K562 (cell line): ENCODE measurements around the gene PRH1. TPM values are rescaled to one million over a fixed set of nuclear protein-coding genes. Genes with fewer than 3 reads are reported as not detected.

Experiments used
- ATAC-seq: fragments of 200-7000 bp; cut with Tn5 transposase; 3 replicates; pipeline ENCODE4 v1.9.1; 2020; ENCODE audit warnings: moderate library complexity
- BruUV-seq: library from RNA; stranded (reverse); fragments of 400-500 nt; replicated peaks from 2 replicates; lab custom pipeline; 2021; lab: Mats Ljungman, UMichigan
- CTCF ChIA-PET: fragments of 300-600 bp; formaldehyde crosslinking; extraction: SDS; loops from one replicate; lab custom pipeline; 2021; ENCODE audit warnings: low intra/inter-chr PET ratio; lab: Yijun Ruan, JAX
- POLR2A ChIA-PET: fragments of 300-600, 350-650 bp; sonication (Branson Sonifier 250); formaldehyde crosslinking; extraction: SDS; loops from one replicate; lab custom pipeline; 2021; ENCODE audit warnings: antibody characterized with exemption, inconsistent platforms; lab: Yijun Ruan, JAX
- DNase-seq, 4 experiments: peaks; one replicate each; pipeline versions ENCODE4 v3.0.0 to v3.0.0-alpha.2; 2011 to 2018; ENCODE audit warnings: low spot score in 3 of 4, mixed read lengths in 3 of 4; ENCODE audit errors: extremely low read depth in 1 of 4
- FAIRE-seq: peaks from 2 replicates; lab custom pipeline; 2011; peaks lifted over from hg19 to GRCh38; lab: Jason Lieb, UNC
- H2AFZ ChIP-seq: 2 replicates; pipeline ENCODE4 v1.6.0; 2011; ENCODE audit warnings: low read depth, low read length, control low read depth, inconsistent platforms
- H3K27ac ChIP-seq: fragments of 200-600 bp; 3 replicates; pipeline ENCODE4 v1.8.0; 2011; ENCODE audit warnings: low read depth, mild to moderate bottlenecking, control low read depth, inconsistent platforms, low read length, moderate library complexity, mixed read lengths; ENCODE audit errors: extremely low read depth
- H3K27me3 ChIP-seq, 2 experiments: fragments of 300-600 bp in 1 of 2; 2 replicates in 1 of 2; 3 replicates in 1 of 2; pipeline versions ENCODE4 v1.6.0 to v1.8.0; 2011; ENCODE audit warnings: inconsistent platforms in 2 of 2, low read length in 2 of 2, mild to moderate bottlenecking in 1 of 2, mixed read lengths in 1 of 2, moderate library complexity in 1 of 2; ENCODE audit not compliant: control insufficient read depth in 2 of 2, insufficient read depth in 2 of 2
- H3K36me3 ChIP-seq: fragments of 300-600 bp; 3 replicates; pipeline ENCODE4 v1.8.0; 2011; ENCODE audit warnings: mild to moderate bottlenecking, low read length, inconsistent platforms; ENCODE audit not compliant: control insufficient read depth, insufficient read depth
- H3K4me1 ChIP-seq, 2 experiments: fragments of 200-600 bp in 1 of 2; replicated peaks in 1 of 2; 2 replicates in 1 of 2; 3 replicates in 1 of 2; pipeline versions ENCODE4 v1.5.1 to v1.8.0; 2011; ENCODE audit warnings: inconsistent platforms in 2 of 2, low read length in 2 of 2, mild to moderate bottlenecking in 1 of 2, mixed read lengths in 1 of 2, moderate library complexity in 1 of 2; ENCODE audit not compliant: control insufficient read depth in 2 of 2, insufficient read depth in 2 of 2
- H3K4me2 ChIP-seq: 2 replicates; pipeline ENCODE4 v1.6.1; 2011; ENCODE audit warnings: low read length, control low read depth, inconsistent platforms, mixed read lengths; ENCODE audit not compliant: insufficient read depth
- H3K4me3 ChIP-seq: fragments of 200-600 bp; sonication (generic), shearing (Covaris generic); 2 replicates; pipeline ENCODE4 v1.5.1; 2016; ENCODE audit warnings: control low read depth, inconsistent platforms
- H3K79me2 ChIP-seq: fragments of 200-600 bp; 3 replicates; pipeline ENCODE4 v1.8.0; 2011; ENCODE audit warnings: low read length, inconsistent platforms; ENCODE audit not compliant: control insufficient read depth, insufficient read depth
- H3K9ac ChIP-seq, 2 experiments: 2 replicates each; pipeline versions ENCODE4 v1.6.0 to v1.6.1; 2011; ENCODE audit warnings: low read depth in 2 of 2, low read length in 2 of 2, control low read depth in 1 of 2, inconsistent platforms in 1 of 2, mild to moderate bottlenecking in 1 of 2, mixed read lengths in 1 of 2; ENCODE audit not compliant: insufficient read depth in 1 of 2
- H3K9me1 ChIP-seq: one replicate; pipeline ENCODE4 v1.6.0; 2011; ENCODE audit warnings: inconsistent platforms, mild to moderate bottlenecking, low read length, moderate library complexity; ENCODE audit not compliant: control insufficient read depth, insufficient read depth
- H3K9me3 ChIP-seq: replicated peaks from 2 replicates; pipeline ENCODE4 v1.5.1; 2011; ENCODE audit warnings: low read depth, low read length, inconsistent platforms; ENCODE audit not compliant: control insufficient read depth, insufficient read depth
- H4K20me1 ChIP-seq: replicated peaks from 2 replicates; pipeline ENCODE4 v1.6.1; 2011; ENCODE audit warnings: low read length, inconsistent platforms, mixed read lengths; ENCODE audit not compliant: control insufficient read depth, insufficient read depth
- ATF3 ChIP-seq, 2 experiments: fragments of 450-650 bp in 1 of 2; sonication (generic) in 1 of 2; formaldehyde crosslinking in 1 of 2; IDR thresholded peaks in 1 of 2; conservative IDR thresholded peaks in 1 of 2; 2 replicates each; pipeline versions ENCODE4 v1.6.1 to v1.8.1; 2016 to 2023; ENCODE audit warnings: mild to moderate bottlenecking in 2 of 2, moderate library complexity in 2 of 2, inconsistent platforms in 1 of 2, missing genetic modification reagents in 1 of 2
- C11orf30 ChIP-seq: fragments of 450-650 bp; IDR thresholded peaks from 2 replicates; pipeline ENCODE4 v1.6.1; 2016; ENCODE audit warnings: low read depth, mild to moderate bottlenecking
- MAFF ChIP-seq: IDR thresholded peaks from 2 replicates; pipeline ENCODE4 v1.6.1; 2012; ENCODE audit warnings: low read length, improper control_type of control experiment
- MAFG ChIP-seq: fragments of 450-650 bp; conservative IDR thresholded peaks from 2 replicates; pipeline ENCODE4 v1.6.1; 2016; ENCODE audit warnings: missing genetic modification characterization, missing compliant biosample characterization
- MAFK ChIP-seq: IDR thresholded peaks from 2 replicates; pipeline ENCODE4 v1.6.1; 2011; ENCODE audit warnings: low read length, improper control_type of control experiment
- PRMT5 ChIP-seq: sonication (generic); formaldehyde crosslinking; IDR thresholded peaks from 2 replicates; pipeline ENCODE4 v1.5.0; 2020; ENCODE audit warnings: missing genetic modification reagents
- ZNF316 ChIP-seq: fragments of 450-650 bp; IDR thresholded peaks from 2 replicates; pipeline ENCODE4 v1.6.1; 2016
- WGBS: fragments of 100-300 bp; shearing (Covaris generic); methylation state at CpG from one replicate; pipeline ENCODE4 v1.1.6; 2016; ENCODE audit warnings: low coverage, mixed read lengths; ENCODE audit not compliant: insufficient coverage; ENCODE audit errors: missing lambda C conversion rate; 5-methylcytosine and 5-hydroxymethylcytosine counted together
- in situ Hi-C: fragments of 300-500 bp; cut with MboI; formaldehyde crosslinking; loops from 4 replicates; pipeline ENCODE4 v1.15.0; 2018; ENCODE audit warnings: inconsistent platforms, mixed read lengths
- intact Hi-C: fragments of 100-400 bp; cut with micrococcal nuclease; formaldehyde crosslinking; loops from 2 replicates; pipeline ENCODE4 v1.14.2; 2022
- polyA plus RNA-seq, 8 experiments: library from polyadenylated mRNA; depleted of rRNA in 4 of 8; stranded (reverse) in 5 of 8; unstranded in 3 of 8; fragments of >200 nt; fragmentation: Nextera tagmentation in 2 of 8; fragmentation: Illumina TruSeq in 1 of 8; extraction: Ambion mirVana in 2 of 8; extraction: Trizol in 1 of 8; gene quantifications; 2 replicates each; pipeline versions ENCODE4 v1.2.1 to v1.2.3, GENCODE V29; 2011 to 2014; ENCODE audit warnings: inconsistent platforms in 1 of 8, missing spikeins in 1 of 8
- total RNA-seq, 7 experiments: library from RNA; depleted of rRNA in 6 of 7; stranded (reverse); fragments of >200 nt in 6 of 7; fragmentation: Illumina TruSeq in 2 of 7; extraction: Trizol in 2 of 7; gene quantifications; 2 replicates each; pipeline versions ENCODE4 v1.2.1 to v1.2.3, GENCODE V29; 2011 to 2021; ENCODE audit warnings: low replicate concordance in 1 of 7

Gene PRH1
- total and polyA plus RNA-seq, 9 of the 15 experiments (the other 6 are each of a cell fraction or from before 2014, with no cell fraction given): 1.2 to 14.2 (median 6.0) TPM

- Histone ChIP-seq H3K27ac (no peak overlapping the region), H2AFZ (no peak overlapping the region), H4K20me1 (no peaks in the 10 kb centered on the region), H3K9me3 (no peaks in the 10 kb centered on the region), H3K4me2 (no peak overlapping the region), H3K4me1 (no peaks in the 10 kb centered on the region), H3K27me3 (no peaks in the 10 kb centered on the region), H3K9ac (no peak overlapping the region), H3K4me3 (no peak overlapping the region), H3K36me3 (no peaks in the 10 kb centered on the region), H3K79me2 (no peaks in the 10 kb centered on the region), H3K9me1 (no peaks in the 10 kb centered on the region)
- intact Hi-C loops (no loop called here), in situ Hi-C loops (no loop called here)
- DNase-seq (no peak), FAIRE-seq (no peak), ATAC-seq (no peak)
- no TSS peak for BruUV-seq
- ChIA-PET POLR2A (no interaction called here), CTCF (no interaction called here)
- WGBS: 71% methylated on average over 5 of the region's 5 CpGs
- TF ChIP-seq MAFF (peak; percentile 81), PRMT5 (CRISPR knock-in tag) (no peak), C11orf30 (peak; percentile 79), ATF3 (IDR thresholded peaks at IDR 0.05) (no peak), ATF3 (CRISPR knock-in tag; conservative IDR thresholded peaks at IDR 0.05) (no peak), MAFK (peak; percentile 76), ZNF316 (peak; percentile 86), MAFG (peak; percentile 77)
These were observed 42.2 kb upstream of the PRH1 start for GRCh38 chr12:10926269-10926668.
